NK-92 (cell line): ENCODE results near the gene TMEM135.

Experiments
- DNase-seq: peaks from one replicate; lab custom pipeline; 2025; ENCODE audit not compliant: unreplicated experiment; lab: John Stamatoyannopoulos, UW

Gene TMEM135

GRCh38 chr11:87347441-87347840, 309.7 kb downstream of the TMEM135 start:
- DNase-seq: no peak

- no peak for DNase-seq
These were observed 310.1 kb downstream of the TMEM135 start for GRCh38 chr11:87347854-87348253.

- DNase-seq: no peak
These were observed 313.9 kb downstream of the TMEM135 start for GRCh38 chr11:87351676-87352075.

- DNase-seq: no peak
These were observed 315.3 kb downstream of the TMEM135 start for GRCh38 chr11:87352759-87353707.

GRCh38 chr11:87353771-87354345, 316.1 kb downstream of the TMEM135 start:
- no peak for DNase-seq

GRCh38 chr11:87355596-87355995, 317.9 kb downstream of the TMEM135 start:
- no peak for DNase-seq

- DNase-seq: no peak
These were observed 318.7 kb downstream of the TMEM135 start for GRCh38 chr11:87356428-87356827.

GRCh38 chr11:87358461-87358860, 320.7 kb downstream of the TMEM135 start:
- no peak for DNase-seq

- DNase-seq: no peak
These were observed 321.7 kb downstream of the TMEM135 start for GRCh38 chr11:87359401-87359800.

GRCh38 chr11:87361891-87362290, 324.2 kb downstream of the TMEM135 start:
- no peak for DNase-seq

- no peak for DNase-seq
These were observed 328.6 kb downstream of the TMEM135 start for GRCh38 chr11:87366346-87366745.

- DNase-seq: no peak
These were observed 329.1 kb downstream of the TMEM135 start for GRCh38 chr11:87366763-87367405.

- no peak for DNase-seq
These were observed 330.4 kb downstream of the TMEM135 start for GRCh38 chr11:87368151-87368550.

GRCh38 chr11:87368858-87369480, 331.2 kb downstream of the TMEM135 start:
- DNase-seq: no peak

- DNase-seq: no peak
These were observed 332.2 kb downstream of the TMEM135 start for GRCh38 chr11:87369888-87370287.

GRCh38 chr11:87372065-87372464, 334.3 kb downstream of the TMEM135 start:
- DNase-seq: no peak
